Spleen (tissue), 11 donors: ENCODE data around the gene LRMDA. TPM values are rescaled to one million over a fixed set of nuclear protein-coding genes. Genes with fewer than 3 reads are reported as not detected.

Experiments
- DNase-seq: peaks from one replicate; pipeline ENCODE4 v3.0.0-alpha.2; 2020
- H3K27ac ChIP-seq, 8 donors: fragments of 200-600 bp; sonication (generic) in 7 of 8; 1 replicate in 4 of 8; 2 replicates in 4 of 8; pipeline versions ENCODE4 v1.5.0 to v1.8.0; 2016 to 2021; ENCODE audit warnings: inconsistent platforms in 4 of 8, mild to moderate bottlenecking in 4 of 8, moderate library complexity in 1 of 8
- H3K27me3 ChIP-seq, 7 donors: fragments of 200-600 bp; sonication (generic) in 6 of 7; replicated peaks in 1 of 7; 1 replicate in 4 of 7; 2 replicates in 3 of 7; pipeline versions ENCODE4 v1.5.0 to v1.8.0; 2016 to 2021; ENCODE audit warnings: inconsistent platforms in 3 of 7, mild to moderate bottlenecking in 1 of 7
- H3K36me3 ChIP-seq, 6 donors: fragments of 200-600 bp; sonication (generic) in 5 of 6; 1 replicate in 4 of 6; 2 replicates in 2 of 6; pipeline versions ENCODE4 v1.5.0 to v1.8.0; 2016 to 2021; ENCODE audit warnings: inconsistent platforms in 2 of 6
- H3K4me1 ChIP-seq, 6 donors: fragments of 200-600 bp; sonication (generic) in 5 of 6; 1 replicate in 3 of 6; 2 replicates in 3 of 6; pipeline versions ENCODE4 v1.5.0 to v1.8.0; 2016 to 2021; ENCODE audit warnings: inconsistent platforms in 3 of 6
- H3K4me3 ChIP-seq, 8 donors: fragments of 200-600 bp; sonication (generic) in 7 of 8; 1 replicate in 4 of 8; 2 replicates in 4 of 8; pipeline versions ENCODE4 v1.5.0 to v1.8.0; 2016 to 2021; ENCODE audit warnings: inconsistent platforms in 4 of 8, mild to moderate bottlenecking in 4 of 8, moderate library complexity in 2 of 8
- H3K9me3 ChIP-seq, 8 donors: fragments of 200-600 bp; sonication (generic) in 7 of 8; 1 replicate in 4 of 8; 2 replicates in 4 of 8; pipeline versions ENCODE4 v1.5.0 to v1.8.0; 2016 to 2021; ENCODE audit warnings: inconsistent platforms in 4 of 8
- POLR2A ChIP-seq, 3 donors: fragments of 450-650 bp; IDR thresholded peaks; one replicate each; pipeline ENCODE4 v1.5.1; 2017; ENCODE audit warnings: antibody characterized with exemption in 3 of 3, mild to moderate bottlenecking in 1 of 3
- POLR2AphosphoS5 ChIP-seq, 3 donors: sonication (generic); formaldehyde crosslinking; IDR thresholded peaks; one replicate each; pipeline ENCODE4 v1.5.1; 2017; ENCODE audit warnings: antibody characterized with exemption in 3 of 3
- WGBS, 5 donors: extraction: QIAGEN DNeasy Blood & Tissue Kit in 3 of 5; methylation state at CpG; one replicate each; pipeline versions ENCODE4 v1.1.5 to v1.1.7; 2013 to 2018; 5-methylcytosine and 5-hydroxymethylcytosine counted together
- intact Hi-C: fragments of 100-400 bp; cut with DNase I; formaldehyde crosslinking; loops from one replicate; pipeline ENCODE4 v1.15.0; 2023; ENCODE audit warnings: low total_unique reads
- polyA plus RNA-seq, 3 donors: library from polyadenylated mRNA; stranded (reverse); fragments of 200-250 nt; gene quantifications; one replicate each; pipeline ENCODE4 v1.2.1, GENCODE V29; 2013
- total RNA-seq, 7 donors: library from RNA; depleted of rRNA in 3 of 7; stranded (reverse); fragments of >200 nt in 3 of 7; fragmentation: NEBNext Ultra II Directional in 4 of 7; extraction: Animal tissue kit (Norgen Biotek cat#: 25700) in 4 of 7; gene quantifications; one replicate each; pipeline versions ENCODE4 v1.1.0 to v1.2.1, GENCODE V29; 2016 to 2021
- TF ChIP-seq, protein P1 (sequence below), 11 experiments: fragments of 200-600 bp in 7 of 11; fragments of 450-650 bp in 4 of 11; sonication (generic) in 4 of 11; IDR thresholded peaks in 8 of 11; conservative IDR thresholded peaks in 3 of 11; 1 replicate in 7 of 11; 2 replicates in 4 of 11; pipeline versions ENCODE4 v1.4.0 to v1.8.0; 2016 to 2021; ENCODE audit warnings: antibody characterized with exemption in 11 of 11, inconsistent platforms in 4 of 11, mild to moderate bottlenecking in 1 of 11
- donor health status: healthy with polysubstance abuse.
- donor health status: DM: no; HTN: no; CAD: no; lungs with moderate emphysema.
- donor health status: DM: no; HTN: no; CAD: no.
- donor health status: Bipolar disorder and iron deficiency.
- donor health status: healthy.
- donor health status: DM: no; HTN: no; CAD: no.
- donor health status: DM: yes; HTN: yes; CAD: no.

The LRMDA gene
- total and polyA plus RNA-seq, 10 donors, result 7.3 to 46.6 (median 28.2) TPM

DNA sequence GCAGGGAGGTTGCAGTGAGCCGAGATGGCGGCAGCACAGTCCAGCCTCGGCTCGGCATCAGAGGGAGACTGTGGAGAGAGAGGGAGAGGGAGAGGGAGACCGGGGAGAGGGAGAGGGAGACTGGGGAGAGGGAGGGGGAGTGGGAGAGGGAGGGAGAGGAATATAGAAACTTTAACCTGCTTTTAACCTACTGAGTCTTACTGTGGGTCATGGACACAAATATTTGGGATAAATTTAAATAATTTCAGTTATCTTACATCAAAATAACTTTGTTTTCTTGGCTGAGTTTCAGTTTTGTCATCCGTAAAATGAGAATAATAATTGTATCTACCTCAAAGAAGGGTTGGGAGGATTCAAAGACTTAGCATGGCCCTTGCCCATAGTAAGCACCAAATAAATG is 319.8 kb downstream of the LRMDA start:
- H3K27me3 ChIP-seq, result no peaks in the 10 kb centered on the region
- H3K27ac ChIP-seq, result no peak overlapping the region
- TF ChIP-seq, protein P1, sequence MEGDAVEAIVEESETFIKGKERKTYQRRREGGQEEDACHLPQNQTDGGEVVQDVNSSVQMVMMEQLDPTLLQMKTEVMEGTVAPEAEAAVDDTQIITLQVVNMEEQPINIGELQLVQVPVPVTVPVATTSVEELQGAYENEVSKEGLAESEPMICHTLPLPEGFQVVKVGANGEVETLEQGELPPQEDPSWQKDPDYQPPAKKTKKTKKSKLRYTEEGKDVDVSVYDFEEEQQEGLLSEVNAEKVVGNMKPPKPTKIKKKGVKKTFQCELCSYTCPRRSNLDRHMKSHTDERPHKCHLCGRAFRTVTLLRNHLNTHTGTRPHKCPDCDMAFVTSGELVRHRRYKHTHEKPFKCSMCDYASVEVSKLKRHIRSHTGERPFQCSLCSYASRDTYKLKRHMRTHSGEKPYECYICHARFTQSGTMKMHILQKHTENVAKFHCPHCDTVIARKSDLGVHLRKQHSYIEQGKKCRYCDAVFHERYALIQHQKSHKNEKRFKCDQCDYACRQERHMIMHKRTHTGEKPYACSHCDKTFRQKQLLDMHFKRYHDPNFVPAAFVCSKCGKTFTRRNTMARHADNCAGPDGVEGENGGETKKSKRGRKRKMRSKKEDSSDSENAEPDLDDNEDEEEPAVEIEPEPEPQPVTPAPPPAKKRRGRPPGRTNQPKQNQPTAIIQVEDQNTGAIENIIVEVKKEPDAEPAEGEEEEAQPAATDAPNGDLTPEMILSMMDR (IDR thresholded peaks at IDR 0.05 in 8 of 11, conservative IDR thresholded peaks at IDR 0.05 in 3 of 11), result no peak
- no peak for TF ChIP-seq POLR2A (IDR thresholded peaks at IDR 0.05)
- TF ChIP-seq POLR2AphosphoS5 (IDR thresholded peaks at IDR 0.05), result no peak
- no peaks in the 10 kb centered on the region for H3K36me3 ChIP-seq
- WGBS, 5 donors, result 85 to 98% (median 96%) methylated on average over 2 to 6 of the region's 6 CpGs
- DNase-seq, result no peak
- intact Hi-C loops, result no loop called here
- no peak overlapping the region for H3K4me3 ChIP-seq
- H3K9me3 ChIP-seq, result no peaks in the 10 kb centered on the region
- H3K4me1 ChIP-seq, result peaks cover 0 to 3% (median 0%) of the 10 kb centered on the region in 6 donors

DNA sequence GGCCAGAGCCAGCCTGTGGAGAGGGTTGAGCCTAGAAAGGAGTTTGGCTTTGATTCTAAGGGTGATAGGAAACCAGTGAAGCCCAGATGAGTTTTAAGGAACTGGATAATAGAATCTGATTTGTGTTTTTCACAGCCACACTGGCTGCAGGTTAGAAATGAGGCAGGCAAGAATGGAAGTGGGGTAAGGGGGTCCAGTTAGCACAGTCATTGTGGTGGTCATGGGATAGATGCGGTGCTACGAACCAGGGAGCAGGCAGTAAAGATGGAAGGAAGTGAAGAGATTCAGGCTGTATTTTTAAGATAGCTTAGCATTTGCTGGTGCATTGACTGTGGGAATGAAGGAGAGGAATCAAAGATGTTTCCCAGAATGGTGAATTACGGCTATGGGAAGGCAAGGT is 322.2 kb downstream of the LRMDA start:
- no peak for DNase-seq
- Histone ChIP-seq H3K9me3 (no peaks in the 10 kb centered on the region), H3K36me3 (no peaks in the 10 kb centered on the region), H3K27me3 (no peaks in the 10 kb centered on the region), H3K4me1 (peaks cover 0 to 3% (median 0%) of the 10 kb centered on the region in 6 donors), H3K4me3 (no peak overlapping the region), H3K27ac (no peak overlapping the region)
- WGBS, 5 donors, result 55 to 82% (median 68%) methylated on average over 3 of the region's 3 CpGs
- TF ChIP-seq POLR2AphosphoS5 (IDR thresholded peaks at IDR 0.05), result no peak
- intact Hi-C loops, result no loop called here

DNA sequence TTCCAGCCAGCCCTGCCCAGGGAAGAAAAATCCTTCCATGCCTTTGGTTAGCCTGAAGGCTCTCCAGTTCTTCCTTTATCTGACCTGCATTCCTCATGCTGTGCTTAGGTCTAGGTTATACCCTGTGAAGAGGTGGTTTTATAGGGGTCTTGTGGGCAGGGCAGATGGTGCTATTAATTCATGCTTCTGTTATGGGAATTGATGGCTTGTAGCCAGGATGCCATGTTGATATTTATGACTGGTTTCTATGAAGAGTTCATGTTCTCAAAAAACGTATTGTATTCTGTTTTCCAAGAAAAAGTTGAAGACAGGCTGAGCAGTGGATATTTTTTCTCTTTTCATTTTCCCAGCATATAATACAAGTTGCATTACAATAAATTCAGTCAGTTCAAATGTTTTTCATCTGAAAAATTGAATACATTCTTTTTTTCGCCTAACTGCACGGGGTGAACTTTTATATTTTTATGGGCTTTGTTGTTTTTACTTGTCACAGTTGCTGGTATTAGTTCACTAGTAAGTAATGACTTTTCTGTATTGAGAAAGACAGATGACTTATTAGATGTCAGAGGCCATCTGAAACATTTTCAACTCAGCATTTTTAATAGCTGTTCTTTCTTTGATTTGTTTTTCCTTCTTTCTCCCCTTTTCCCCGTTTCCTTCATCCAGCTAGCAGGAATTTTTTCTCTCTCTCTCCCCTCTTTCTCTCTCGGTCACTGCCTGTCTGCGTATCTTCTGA is 322.8 kb downstream of the LRMDA start:
- Histone ChIP-seq H3K27me3 (no peaks in the 10 kb centered on the region), H3K9me3 (no peaks in the 10 kb centered on the region), H3K4me3 (no peak overlapping the region), H3K27ac (no peak overlapping the region), H3K4me1 (peaks cover 0 to 3% (median 0%) of the 10 kb centered on the region in 6 donors), H3K36me3 (no peaks in the 10 kb centered on the region)
- no peak for TF ChIP-seq POLR2AphosphoS5 (IDR thresholded peaks at IDR 0.05)
- TF ChIP-seq, protein P1 (IDR thresholded peaks at IDR 0.05 in 8 of 11, conservative IDR thresholded peaks at IDR 0.05 in 3 of 11), result no peak
- no peak for TF ChIP-seq POLR2A (IDR thresholded peaks at IDR 0.05)
- no peak for DNase-seq
- intact Hi-C loops, result no loop called here
- 70 to 83% (median 75%) methylated on average over 6 of the region's 6 CpGs for WGBS, 5 donors

DNA sequence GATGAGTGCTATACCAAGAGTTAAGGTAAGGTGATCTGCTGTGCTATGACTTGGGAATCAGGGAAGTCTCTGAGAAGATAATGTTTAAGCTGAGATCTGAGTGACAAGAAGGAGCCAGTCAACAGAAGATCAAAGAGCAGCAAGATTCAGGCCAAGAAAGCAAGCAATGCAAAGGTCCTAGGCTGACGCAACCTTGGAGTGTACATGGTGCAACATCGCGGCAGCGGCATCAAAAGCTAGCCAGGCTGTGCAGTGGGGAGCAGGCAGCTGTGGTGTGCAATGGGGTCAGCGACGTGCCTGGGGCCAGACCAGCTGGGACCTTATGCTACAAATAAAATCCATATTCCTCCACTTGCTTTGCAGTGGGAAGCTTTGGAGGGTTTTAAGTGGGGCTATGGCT is 324.1 kb downstream of the LRMDA start:
- no peak overlapping the region for H3K27ac ChIP-seq
- DNase-seq, result no peak
- H3K4me3 ChIP-seq, result no peak overlapping the region
- H3K9me3 ChIP-seq, result no peaks in the 10 kb centered on the region
- no peaks in the 10 kb centered on the region for H3K27me3 ChIP-seq
- WGBS, 5 donors, result 59 to 92% (median 77%) methylated on average over 6 of the region's 6 CpGs
- H3K4me1 ChIP-seq, result peaks cover 0 to 3% (median 0%) of the 10 kb centered on the region in 6 donors
- intact Hi-C loops, result no loop called here
- H3K36me3 ChIP-seq, result no peaks in the 10 kb centered on the region
- TF ChIP-seq, protein P1 (IDR thresholded peaks at IDR 0.05 in 8 of 11, conservative IDR thresholded peaks at IDR 0.05 in 3 of 11), result no peak
- TF ChIP-seq POLR2AphosphoS5 (IDR thresholded peaks at IDR 0.05), result no peak
- TF ChIP-seq POLR2A (IDR thresholded peaks at IDR 0.05), result no peak
